G401.6 (cell line): Measurements from ENCODE around the gene UTF1.
"Not testable (repeated sequence)": the region's sequence is repeated elsewhere in the genome, so short reads cannot be mapped to it uniquely, and the experiment has no call there.

Source experiments
- FAIRE-seq: peaks from 2 replicates; lab custom pipeline; 2012; peaks lifted over from hg19 to GRCh38; lab: Jason Lieb, UNC

UTF1 gene

DNA sequence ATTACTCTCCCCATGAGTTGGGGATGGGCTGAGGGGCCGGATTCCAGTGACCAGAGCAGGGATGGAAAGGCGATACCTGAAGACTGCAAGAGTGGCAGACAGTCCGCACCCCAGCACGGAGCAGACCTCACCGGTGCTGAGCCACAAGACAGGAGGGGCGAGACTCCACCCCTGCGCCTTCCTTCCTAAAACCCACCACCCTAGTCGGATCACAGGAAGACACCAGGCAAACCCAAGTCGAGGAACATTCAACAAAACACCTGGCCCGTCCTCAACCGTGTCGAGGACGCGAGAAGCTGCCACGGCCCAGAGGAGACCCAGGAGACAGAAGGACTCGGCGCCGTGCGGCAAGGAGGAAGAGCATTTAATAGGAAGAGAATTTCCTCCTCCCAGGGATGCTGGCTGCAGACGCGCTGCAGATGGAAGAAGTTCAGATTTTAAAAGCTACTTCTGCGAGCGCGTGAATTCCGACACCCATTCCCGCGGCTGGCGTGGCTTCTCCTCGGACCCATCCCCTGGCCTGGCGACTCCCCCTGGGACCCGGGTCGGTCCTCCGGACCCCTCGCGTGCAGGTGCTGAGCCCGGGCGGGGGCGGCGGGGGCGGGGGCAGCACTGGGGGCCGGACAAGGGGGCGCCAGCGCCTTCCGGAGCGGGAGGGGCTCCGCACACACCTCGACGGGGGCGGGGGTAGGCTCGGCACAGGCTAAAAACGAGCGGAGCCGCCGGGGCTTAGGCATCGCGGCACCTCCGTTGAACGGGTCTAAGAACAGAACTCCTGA lies 563 bp upstream of the UTF1 start:
- no peak for FAIRE-seq

DNA sequence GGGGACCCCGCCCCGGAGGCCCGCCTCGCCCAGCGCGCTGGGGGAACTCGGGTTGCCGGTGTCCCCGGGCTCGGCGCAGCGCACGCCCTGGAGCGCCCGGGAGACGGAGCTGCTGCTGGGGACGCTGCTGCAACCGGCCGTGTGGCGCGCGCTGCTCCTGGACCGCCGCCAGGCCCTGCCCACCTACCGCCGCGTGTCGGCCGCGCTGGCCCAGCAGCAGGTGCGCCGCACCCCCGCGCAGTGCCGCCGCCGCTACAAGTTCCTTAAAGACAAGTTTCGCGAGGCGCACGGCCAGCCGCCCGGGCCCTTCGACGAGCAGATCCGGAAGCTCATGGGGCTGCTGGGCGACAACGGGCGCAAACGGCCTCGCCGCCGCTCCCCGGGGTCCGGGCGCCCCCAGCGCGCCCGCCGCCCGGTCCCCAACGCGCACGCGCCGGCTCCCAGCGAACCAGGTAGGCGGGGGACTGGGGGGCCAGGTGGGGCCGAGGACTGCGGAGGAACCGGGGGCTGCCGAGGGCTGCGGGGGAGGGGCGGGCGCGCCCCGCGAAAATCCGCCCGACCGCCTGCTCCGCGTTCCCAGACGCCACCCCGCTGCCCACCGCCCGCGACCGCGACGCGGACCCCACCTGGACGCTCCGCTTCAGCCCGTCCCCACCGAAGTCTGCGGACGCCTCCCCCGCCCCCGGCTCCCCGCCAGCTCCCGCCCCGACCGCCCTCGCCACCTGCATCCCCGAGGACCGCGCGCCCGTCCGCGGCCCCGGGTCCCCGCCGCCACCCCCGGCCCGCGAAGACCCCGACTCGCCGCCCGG lies 574 bp downstream of the UTF1 start:
- FAIRE-seq = no peak

DNA sequence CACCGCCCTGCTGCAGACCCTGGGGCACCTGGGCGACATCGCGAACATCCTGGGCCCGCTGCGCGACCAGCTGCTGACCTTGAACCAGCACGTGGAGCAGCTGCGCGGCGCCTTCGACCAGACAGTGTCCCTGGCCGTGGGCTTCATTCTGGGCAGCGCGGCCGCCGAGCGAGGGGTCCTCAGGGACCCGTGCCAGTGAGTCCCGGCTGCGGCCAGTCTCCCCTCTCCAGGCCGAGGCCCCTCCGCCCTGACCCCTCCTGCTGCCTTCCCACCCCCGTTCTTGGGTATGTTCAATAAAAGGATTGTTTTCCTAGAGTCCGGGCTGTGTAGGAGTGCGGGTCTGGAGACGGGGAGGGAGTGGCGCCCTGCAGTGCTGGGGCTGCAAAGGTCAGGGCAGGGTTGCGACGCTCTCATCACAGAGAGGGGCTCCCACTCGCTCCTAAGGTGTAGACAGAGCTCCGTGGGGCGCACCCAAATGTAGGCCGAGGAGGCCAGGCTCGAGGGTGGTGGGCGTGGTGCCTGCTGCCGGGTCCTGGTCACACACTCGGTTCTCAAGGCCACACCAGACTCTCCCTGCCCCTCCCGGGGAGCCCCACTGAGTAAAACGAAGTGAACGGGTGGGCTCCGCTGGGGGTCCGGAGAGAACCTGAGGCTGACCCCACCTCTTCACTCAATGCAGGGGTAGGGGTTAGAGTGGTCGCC lies 1.4 kb downstream of the UTF1 start:
- no peak for FAIRE-seq

- FAIRE-seq = no peak
Observed at GRCh38 chr10:133231946-133232574, 2.0 kb downstream of the UTF1 start.

DNA sequence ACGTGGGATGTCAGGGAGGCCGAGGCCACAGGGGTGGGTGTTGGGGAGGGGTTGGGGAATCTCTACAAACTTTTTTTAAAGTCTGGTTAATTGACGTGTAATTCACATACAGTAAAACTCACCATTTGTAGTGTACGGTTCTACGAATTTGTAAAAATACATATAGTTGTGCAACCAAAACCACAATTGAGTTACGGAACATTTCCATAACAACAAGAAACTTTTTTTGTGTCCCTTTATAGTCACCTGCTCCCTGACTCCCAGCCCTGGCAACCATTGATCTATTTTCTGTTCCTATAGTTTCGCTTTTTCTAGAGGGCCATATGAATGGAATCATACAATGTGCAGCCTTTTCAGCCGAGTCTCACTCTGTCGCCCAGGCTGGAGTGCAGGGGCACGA lies 4.8 kb downstream of the UTF1 start:
- not testable (repeated sequence) for FAIRE-seq

- no peak for FAIRE-seq
Observed at GRCh38 chr10:133235265-133235855, 5.3 kb downstream of the UTF1 start.

DNA sequence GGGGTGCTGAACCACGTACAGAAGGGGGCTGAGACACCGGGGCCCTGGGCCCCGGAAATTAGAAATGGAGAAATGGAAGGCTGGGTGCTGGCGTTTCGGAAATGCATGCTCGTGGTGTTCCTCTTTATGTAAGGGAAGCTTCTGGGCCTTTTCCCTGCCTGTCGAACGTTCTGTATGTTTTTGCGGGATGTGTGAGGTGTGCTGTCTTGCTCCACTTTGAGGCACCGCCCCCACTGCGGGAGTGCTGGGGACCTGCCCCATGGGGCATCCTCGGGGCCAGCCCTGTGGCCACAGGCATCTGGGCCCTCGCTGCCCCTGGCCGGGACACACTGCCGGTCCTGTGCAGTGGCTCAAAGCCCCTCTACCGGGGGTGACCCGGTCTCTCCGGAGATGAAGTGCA lies 5.9 kb downstream of the UTF1 start:
- no peak for FAIRE-seq

GRCh38 chr10:133236401-133237240 lies 6.6 kb downstream of the UTF1 start:
- FAIRE-seq = no peak

DNA sequence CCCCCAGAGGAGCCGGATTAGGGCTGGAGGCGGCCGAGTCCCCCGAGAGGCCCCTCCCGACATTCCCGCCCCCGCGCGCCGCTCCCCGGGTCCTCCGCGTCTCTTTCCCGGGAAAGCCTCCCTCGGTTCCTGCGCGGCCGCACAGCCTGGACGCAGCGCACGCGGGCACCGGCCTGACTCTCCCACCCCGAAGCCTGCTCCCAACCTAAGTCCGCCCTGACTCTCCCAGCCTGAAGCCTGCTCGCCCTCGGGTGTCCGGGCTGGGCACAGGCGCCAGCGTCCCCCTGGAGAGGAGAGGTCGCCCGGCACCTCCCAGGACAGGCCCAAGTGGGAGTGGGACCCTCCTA lies 7.2 kb downstream of the UTF1 start:
- no peak for FAIRE-seq

DNA sequence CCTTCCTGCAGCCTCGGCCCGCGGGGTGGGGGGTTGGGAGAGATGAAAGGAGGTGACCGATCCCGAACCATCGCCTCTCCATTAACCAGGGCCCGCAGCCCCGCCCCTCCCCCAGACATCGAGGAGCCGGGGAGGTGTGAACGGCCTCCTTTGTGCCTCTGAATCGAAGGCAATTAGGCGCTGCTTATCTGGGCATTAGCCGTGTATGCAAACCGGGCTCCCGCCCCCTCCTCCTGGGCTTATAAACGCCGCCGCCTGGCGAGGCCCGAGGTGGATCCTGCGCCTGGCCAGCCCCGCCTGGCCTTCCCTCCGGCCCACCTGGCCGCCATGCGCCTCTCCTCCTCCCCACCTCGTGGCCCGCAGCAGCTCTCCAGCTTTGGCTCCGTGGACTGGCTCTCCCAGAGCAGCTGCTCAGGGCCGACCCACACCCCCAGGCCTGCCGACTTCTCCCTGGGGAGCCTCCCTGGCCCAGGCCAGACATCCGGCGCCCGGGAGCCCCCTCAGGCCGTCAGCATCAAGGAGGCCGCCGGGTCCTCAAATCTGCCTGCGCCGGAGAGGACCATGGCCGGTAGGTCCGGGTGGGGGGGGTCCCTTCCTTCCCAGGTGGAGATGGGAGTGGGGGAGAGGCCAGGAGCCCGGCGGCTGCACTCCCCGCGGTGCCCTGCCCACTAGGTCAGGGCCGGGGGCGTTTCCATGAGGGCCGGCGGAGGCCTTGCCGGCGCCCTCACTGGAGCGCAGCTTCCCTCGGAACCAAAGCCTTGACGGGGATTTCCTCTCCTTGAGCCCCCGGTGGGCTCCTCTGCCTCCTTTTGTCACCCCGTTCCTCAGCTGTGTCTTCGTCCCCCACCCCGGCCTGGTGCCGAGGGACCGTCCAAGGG lies 7.8 kb downstream of the UTF1 start, which contains the start of gene VENTX:
TSS of gene VENTX (plus strand) at position 268 of the 878 bp plus-strand sequence. CDS start at position 328, 60 bp downstream.
- FAIRE-seq = no peak

- FAIRE-seq = no peak
Observed at GRCh38 chr10:133238466-133238804, 8.4 kb downstream of the UTF1 start.

GRCh38 chr10:133239990-133240389 lies 10.0 kb downstream of the UTF1 start:
- FAIRE-seq = no peak

- FAIRE-seq = no peak
Observed at GRCh38 chr10:133241501-133242205, 11.6 kb downstream of the UTF1 start.

DNA sequence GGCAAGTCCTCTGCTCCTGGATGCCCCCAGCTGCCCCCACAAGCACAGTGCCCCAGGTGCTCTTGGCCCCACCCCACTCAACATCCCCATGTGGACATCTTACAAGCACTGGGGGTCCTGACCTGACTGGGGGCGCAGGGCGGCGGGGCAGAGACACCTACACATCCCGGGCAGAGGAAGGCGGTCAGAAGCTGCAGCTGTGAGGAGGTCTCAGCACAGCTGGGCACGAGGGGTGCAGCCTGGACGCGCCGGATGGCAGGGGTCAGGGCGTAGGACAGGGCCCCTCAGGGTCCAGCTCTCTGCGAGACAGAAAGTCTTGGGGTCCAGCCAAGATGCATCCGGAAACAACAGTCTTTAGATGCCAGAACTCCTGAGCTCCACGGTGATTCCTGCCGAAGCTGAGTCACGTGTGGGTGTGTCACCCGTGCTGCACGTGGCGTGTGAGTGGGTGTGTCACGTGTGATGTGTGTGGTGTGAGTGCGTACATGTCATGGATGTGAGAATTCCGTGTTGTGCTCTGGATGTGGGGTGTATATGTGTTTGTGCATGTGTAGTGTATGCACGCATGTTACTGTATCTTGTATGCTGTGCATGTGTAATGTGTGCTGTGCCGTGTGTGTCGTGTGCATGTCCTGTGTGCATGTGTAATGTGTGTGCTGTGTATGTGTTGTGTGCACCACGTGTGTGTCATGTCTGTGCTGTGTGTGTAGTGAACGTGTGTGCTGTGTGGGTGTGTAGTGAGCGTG lies 12.8 kb downstream of the UTF1 start:
- FAIRE-seq = no peak

GRCh38 chr10:133243593-133243992 lies 13.6 kb downstream of the UTF1 start:
- no peak for FAIRE-seq

- no peak for FAIRE-seq
Observed at GRCh38 chr10:133245439-133246235, 15.6 kb downstream of the UTF1 start.

DNA sequence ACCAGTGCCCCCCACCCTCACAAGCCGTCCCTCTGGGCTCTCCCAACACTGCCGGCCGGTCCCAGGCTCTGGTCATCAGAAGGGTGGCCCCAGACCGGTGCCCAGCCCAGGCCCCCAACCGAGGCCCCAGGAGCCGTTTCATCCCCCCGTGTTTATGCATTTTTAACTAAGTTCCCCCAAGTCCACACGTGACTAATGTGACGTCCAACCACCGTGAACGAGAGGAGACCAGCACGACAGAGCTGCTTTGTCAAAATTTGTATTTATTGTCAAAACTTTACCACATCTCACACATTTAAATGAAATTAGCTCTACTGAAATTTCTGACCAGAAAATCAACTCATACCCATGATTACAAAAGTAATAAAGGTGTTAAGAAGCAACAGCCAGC lies 16.2 kb downstream of the UTF1 start:
- no peak for FAIRE-seq

- no peak for FAIRE-seq
Observed at GRCh38 chr10:133247681-133248333, 17.8 kb downstream of the UTF1 start.
